GM21447 (cell line): ENCODE data around the gene RSRC1.
"Not testable (repeated sequence)": the region's sequence is repeated elsewhere in the genome, so short reads cannot be mapped to it uniquely, and the experiment has no call there.

Source experiments
- ATAC-seq: cut with Tn5 transposase; IDR thresholded peaks from one replicate; pipeline ENCODE4 v1.9.1; 2021; ENCODE audit not compliant: unreplicated experiment

Gene RSRC1

DNA sequence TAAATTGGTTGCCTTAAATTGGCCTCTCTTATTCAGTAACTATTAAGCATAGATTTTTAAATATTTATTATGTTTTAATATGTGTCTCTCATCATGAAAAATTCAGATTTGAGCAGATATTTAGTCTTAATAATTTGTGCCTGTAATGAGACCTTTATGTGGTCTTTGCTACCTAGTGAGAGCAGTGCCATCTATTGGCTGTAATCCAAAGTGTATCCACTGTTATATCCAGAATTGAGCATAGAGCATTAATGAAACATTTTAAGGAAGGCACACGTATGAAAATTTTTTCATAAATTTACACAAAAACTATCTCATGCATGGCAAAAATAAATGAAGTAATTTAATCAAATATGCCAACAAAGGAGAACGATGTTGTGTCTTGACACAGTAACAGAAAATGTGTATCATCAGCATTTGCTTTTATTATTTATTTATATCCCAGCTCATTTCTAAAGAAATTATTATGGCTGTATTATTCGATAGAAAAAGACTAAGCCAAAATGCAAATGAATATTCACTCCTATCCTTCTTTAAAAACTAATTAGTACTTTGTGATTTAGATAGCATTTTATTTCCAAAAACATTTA is 203.5 kb downstream of the RSRC1 start:
- ATAC-seq: peak; percentile 57

- peak; percentile 58 for ATAC-seq
Observed at GRCh38 chr3:158314426-158315357, 204.8 kb downstream of the RSRC1 start.

DNA sequence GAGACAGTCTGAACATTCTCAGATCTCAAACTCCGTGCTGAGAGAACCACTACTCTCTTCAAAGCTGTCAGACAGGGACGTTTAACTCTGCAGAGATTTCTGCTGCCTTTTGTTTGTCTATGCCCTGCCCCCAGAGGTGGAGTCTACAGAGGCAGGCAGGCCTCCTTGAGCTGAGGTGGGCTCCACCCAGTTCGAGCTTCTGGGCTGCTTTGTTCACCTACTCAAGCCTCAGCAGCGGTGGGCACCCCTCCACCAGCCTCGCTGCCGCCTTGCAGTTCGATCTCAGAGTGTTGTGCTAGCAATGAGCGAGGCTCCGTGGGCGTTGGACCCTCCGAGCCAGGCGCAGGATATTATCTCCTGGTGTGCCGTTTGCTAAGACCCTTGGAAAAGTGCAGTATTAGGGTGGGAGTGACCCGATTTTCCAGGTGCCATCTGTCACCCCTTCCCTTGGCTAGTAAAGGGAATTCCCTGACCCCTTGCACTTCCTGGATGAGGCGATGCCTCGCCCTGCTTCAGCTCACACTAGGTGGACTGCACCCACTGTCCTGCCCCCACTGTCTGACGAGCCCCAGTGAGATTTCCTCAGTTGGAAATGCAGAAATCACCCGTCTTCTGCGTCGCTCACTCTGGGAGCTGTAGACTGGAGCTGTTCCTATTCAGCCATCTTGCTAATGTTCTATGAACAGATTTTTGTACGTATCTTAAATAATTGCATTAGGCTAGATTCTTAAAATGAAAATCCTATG is 220.0 kb downstream of the RSRC1 start:
- not testable (repeated sequence) for ATAC-seq

- ATAC-seq: no peak
Observed at GRCh38 chr3:158330870-158331269, 221.0 kb downstream of the RSRC1 start.

DNA sequence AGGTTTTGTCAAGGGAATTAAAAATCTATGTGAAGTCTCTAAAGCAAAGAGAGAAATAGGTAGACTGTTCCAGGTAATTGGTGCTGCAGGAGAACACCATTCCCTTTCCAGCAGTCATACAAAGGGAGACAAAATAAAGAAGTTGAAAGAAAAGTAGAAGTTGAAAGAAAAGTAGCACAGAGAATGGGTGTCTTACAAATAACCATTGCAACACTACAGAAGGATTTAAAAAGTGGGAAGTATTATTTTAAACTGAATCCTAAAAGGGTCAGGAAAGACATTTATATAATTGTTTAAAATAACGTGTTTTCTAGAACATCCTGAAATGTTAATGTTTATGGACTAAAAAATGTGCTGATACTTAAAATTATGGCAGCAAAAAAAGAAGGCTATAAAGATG is 223.8 kb downstream of the RSRC1 start:
- no peak for ATAC-seq

DNA sequence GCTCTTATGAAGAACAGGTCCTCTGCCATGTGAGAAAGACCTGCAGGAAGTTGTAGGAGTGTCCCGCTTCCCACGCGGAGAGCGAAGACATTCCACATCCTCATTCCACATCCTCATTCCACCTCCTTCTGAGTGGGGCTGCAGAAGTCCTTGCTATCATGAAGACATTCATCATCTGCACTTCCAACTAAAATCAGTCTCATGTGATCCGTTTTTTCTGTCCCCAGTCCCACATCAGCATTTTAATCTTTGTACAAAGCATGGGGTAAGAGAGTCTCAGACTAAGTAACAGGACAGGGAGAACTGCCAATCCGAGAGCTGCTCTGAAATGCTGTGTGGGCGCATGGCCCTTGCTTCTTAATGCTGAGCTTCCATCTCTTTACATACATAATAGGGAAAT is 227.2 kb downstream of the RSRC1 start:
- no peak for ATAC-seq

DNA sequence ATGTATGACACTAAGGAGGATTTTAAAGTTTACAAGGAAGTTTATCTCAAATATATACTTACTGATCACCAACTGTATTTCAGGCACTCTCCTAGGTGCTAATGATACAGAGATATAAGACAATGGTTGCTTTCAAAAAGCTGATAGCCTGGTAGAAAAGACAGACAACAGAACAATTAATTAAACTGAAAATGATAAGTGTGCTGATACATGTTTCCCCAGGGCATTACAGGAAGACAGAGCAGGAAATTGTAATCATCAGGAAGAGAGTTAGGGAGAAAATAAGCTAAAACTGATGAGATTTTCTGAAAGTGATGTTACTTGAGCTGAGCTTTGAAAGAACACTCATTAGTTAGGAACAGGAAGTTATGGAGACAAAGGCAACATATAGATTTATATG is 229.7 kb downstream of the RSRC1 start:
- ATAC-seq: no peak

DNA sequence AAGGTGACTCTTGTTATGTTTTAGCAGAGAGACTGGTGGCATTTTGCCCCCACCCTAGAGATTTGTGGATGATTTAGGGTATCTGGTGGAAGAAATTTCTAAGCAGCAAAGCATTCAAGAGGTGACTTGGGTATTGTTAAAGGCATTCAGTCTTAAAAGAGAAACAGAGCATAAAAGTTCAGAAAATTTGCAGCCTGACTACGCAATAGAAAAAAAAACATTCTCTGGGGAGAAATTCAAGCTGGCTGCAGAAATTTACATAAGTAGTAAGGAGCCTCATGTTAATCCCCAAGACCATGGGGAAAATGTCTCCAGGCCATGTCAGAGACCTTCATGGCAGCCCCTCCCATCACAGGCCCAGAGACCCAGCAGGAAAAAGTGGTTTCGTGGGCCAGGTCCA is 231.1 kb downstream of the RSRC1 start:
- not testable (repeated sequence) for ATAC-seq

DNA sequence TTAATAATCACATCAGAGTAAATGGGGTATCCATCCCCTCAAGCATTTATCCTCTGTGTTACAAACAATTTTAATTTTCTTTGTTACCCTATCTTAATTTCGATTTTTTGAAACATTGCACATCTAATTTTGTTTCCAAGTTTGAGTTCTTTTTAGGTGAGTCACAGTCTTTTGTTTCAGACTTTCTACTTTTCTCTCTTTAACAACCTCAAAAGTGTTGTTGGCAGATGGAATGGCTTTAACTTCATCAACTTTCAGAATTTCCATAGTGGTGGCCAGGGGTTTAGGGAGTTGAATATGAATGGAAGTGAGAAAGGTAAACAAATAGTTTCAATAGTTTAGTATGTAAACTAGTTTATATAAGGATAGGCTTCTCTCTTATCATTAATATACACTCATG is 238.1 kb downstream of the RSRC1 start:
- no peak for ATAC-seq

DNA sequence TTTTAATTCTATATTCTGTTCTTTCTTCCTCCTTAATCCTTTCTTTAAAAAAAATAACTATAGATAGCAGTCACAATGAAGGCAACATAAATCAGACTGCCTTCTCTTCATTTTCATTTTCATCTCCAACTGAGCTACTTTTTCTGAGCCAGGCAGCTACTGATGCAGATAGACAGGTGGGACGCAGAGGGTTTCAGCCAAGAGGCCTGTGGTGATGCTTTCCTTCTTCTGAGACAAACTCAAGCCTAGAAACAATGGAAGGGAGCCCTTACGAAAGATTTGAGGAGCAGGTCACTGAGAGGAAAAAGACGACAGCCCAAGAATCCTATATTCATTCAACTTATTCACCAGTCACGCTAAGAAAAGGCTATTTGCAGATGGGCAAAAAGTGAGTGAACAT is 241.1 kb downstream of the RSRC1 start:
- no peak for ATAC-seq

- no peak for ATAC-seq
Observed at GRCh38 chr3:158352551-158352950, 242.7 kb downstream of the RSRC1 start.

GRCh38 chr3:158354713-158355112 is 244.8 kb downstream of the RSRC1 start:
- no peak for ATAC-seq

DNA sequence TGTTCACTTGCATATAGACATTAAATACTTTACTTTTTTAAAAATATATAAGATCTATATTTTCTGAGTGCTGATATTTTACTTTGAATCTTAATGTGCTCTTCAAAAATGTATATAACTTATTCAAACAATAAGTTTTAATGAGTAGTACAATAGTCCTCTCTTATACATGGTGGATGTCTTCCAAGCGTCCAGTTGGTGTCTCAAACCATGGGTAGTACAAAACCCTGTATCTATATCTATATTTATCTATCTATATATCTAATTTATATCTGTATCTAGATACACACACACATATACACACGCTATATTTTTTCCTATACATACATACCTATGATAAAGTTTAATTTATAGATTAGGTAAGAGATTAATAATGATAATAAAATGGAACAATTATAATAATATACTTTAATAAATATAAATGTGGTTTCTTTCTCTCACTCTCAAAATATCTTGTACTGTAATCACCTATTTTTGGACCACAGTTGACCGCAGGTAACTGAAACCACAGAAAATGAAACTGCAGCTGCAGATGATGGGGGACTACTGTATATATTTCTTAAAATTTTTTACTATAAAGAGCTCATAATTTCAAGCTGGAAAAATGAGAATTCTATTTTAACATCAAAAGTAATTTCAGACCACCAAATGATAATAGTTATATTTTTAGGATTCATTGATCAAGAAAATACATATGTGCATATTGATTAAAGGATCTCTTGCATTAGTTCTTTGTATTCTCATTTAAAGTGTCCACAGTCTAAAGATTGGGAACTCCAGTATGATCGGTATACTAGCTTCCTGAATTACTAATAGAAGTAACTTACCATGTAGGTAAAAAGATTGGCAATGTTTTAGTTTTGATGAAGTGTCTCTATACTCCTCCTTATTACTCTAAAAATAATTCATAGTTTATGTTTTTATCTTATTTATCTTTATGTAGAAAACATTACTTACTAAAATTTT is 246.0 kb downstream of the RSRC1 start:
- ATAC-seq: peak; percentile 93

GRCh38 chr3:158359339-158359738 is 249.4 kb downstream of the RSRC1 start:
- no peak for ATAC-seq

DNA sequence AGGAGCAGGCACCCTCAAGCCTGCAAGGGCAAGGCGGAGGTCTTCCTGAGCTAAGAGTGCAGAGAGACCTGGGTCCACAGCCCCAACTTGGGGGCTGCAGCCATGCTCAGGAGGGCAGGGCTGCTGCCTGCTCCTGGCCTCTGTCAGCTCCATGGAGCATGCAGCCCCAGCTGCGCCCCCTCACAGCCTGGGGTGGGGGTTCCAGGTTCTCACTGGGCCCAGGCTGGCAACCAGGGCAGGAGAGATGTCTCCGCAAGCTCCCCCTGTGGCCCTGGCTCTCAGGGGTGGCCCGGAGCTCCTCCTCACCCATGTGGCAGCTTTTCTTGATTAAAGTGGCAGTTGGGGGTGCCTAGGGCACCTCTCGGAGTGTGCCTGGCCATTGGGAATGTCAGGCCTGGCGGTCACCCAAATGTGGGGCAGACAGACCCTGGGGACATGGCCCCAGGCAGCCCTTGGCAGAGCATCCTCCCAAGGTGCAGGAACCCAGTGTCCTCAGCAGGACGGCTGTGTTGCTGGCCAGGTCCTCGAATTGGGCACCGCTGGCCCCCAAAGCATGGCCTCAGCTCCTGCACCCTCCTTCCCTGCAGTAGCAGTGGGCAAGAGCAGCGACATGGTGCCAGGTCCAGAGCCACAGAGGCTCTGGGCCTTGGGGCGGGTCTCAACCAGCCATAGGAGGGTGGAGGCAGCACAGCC is 251.0 kb downstream of the RSRC1 start:
- ATAC-seq: no peak

GRCh38 chr3:158368271-158368670 is 258.4 kb downstream of the RSRC1 start:
- ATAC-seq: no peak

GRCh38 chr3:158369279-158369678 is 259.4 kb downstream of the RSRC1 start:
- ATAC-seq: no peak

DNA sequence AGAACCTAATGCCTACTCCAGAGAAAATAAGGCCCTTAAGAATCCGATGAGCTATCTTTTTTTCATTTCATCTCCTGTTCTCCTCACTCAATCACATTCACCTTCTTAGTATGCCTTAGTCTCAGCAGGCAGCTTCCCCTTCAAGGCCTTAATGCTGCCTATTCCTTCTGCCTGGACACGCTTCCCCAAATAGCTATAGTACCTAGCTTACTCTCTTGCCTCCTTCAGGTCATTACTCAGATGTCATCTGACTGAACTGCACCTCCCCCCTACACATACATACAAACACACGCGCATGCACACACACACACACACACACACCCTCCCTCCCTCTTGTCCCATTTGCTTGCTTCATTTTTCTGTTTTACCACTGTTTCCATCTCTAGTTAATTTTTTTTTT is 269.6 kb downstream of the RSRC1 start:
- no peak for ATAC-seq

DNA sequence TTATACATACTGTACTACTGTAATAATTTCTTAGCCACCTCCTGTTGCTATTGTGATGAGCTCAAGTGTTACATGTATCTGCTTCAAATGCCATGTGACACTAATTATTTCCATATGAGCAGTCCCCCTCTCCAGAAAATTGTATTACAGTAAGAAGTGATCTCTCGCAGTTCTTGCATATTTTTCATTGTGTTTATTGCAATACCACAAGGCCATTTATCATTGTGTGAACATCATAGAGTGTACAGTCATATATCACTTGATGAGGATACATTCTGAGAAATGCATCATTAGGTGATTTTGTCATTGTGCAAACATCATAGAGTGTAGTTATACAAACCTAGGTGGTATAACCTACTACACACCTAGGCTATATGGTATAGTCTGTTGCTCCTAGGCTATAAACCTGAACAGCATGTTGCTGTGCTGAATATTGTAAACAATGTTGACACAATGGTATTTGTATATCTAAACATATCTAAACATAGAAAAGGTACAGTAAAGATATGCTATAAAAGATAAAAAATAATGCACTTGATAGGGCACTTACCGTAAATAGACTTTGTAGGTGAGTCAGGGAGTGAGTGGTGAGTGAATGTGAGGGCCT is 271.5 kb downstream of the RSRC1 start:
- ATAC-seq: no peak

DNA sequence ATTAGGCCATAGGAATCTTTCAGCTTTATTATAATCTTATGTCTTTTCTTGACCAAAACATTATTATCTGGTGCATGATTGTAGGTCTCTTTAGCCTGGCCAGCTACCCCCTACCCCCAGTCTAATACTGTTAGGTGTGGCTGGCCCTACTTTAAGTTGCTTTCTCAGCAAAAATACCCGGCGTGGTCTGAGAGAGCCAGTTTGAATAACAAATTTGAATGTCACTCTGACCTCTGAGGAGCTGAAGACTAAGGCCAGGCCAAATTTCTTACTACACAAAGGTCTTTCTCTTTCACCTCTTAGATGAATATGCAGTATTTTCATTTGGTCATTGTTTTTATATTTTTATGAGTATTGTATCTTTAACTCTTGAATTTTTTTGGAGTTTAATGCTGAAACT is 272.6 kb downstream of the RSRC1 start:
- ATAC-seq: no peak
